T follicular helper cell (primary cell): ENCODE results near the gene ASCC2.
"Not testable (repeated sequence)": the region's sequence is repeated elsewhere in the genome, so short reads cannot be mapped to it uniquely, and the experiment has no call there.

Experiments
- DNase-seq: peaks from one replicate; pipeline ENCODE4 v3.0.0-alpha.2; 2020; ENCODE audit warnings: low read depth

The ASCC2 gene

GRCh38 chr22:29856496-29856895 is 18.4 kb upstream of the ASCC2 start:
- DNase-seq = no peak

- DNase-seq = no peak
Observed at GRCh38 chr22:29855611-29856181, 17.6 kb upstream of the ASCC2 start.

GRCh38 chr22:29854432-29854831 is 16.4 kb upstream of the ASCC2 start:
- DNase-seq = no peak

GRCh38 chr22:29848111-29848510 is 10.0 kb upstream of the ASCC2 start:
- no peak for DNase-seq

DNA sequence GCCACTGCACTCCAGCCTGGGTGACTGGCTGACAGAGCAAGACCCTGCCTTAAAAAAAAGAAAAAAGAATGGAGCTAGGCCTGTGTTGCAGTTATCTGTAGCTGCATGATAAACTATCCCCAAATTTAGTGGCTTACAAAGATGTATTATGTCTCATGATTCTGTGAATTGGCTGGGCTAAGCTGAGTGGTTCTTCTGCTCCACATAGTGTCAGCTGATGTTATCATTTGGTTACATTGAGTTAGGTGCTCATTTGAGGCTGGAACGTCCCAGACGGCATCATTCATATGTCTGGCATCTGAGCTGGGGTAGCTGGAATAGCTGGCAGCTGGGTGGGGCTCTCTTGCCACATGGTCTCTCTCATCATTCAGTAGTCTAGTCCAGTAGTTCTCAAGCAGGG is 8.2 kb upstream of the ASCC2 start:
- DNase-seq = no peak

GRCh38 chr22:29842740-29843139 is 4.7 kb upstream of the ASCC2 start:
- DNase-seq = no peak

DNA sequence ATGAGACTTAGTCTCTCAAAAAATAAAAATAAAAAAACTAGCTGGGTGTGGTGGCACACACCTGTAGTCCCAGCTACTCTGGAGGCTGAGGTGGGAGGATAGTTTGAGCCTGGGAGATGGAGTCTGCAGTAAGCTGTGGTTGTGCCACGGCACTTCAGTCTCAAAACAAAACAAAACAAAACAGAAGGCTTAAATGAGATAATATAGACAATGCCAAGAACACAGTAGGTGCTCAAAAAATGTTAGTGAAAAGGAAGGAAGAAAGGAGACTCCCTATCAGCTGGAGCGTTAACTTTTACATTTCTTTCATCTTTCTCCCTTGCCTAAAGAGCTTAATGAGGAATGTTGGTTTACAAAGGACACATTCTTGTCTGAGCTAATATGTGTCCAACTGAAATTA is 4.1 kb upstream of the ASCC2 start:
- DNase-seq = no peak

DNA sequence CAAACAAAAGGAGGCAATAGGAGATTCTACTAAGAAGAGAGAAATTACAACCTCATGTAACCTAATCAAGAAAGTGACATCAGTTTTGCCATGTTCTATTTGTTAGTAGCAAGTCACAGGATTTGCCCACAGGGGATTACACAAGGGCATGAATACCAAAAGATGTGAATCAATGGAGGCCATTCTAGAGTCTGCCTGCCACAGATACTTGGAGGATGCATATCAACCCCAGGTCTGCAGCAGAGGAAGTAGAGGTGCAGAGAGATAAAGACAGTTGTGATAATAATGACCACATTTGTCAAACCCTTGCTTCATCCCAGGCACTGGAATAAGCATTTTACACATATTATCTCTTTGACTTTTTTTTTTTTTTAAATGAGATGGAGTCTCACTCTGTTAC is 2.4 kb upstream of the ASCC2 start:
- DNase-seq = no peak

GRCh38 chr22:29839039-29839438 is 965 bp upstream of the ASCC2 start:
- no peak for DNase-seq

DNA sequence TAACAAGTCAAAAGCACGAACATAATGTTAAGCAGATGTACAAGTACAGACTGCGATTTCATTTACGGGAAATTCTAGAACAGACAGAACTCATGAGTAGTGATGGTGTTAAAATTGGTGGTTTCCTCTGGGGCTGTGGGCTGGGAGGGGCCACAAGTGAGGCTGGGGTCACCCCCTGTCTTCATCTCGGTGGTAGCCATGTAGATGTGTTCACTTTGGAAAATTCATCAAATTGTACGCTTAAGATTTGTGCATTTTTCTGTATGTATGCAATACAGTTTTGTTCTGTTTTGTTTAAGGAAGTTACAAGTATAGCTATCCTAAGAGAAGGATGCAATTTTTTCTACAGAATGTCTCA is 504 bp upstream of the ASCC2 start:
- DNase-seq = no peak

GRCh38 chr22:29836791-29837370 is 1.2 kb downstream of the ASCC2 start:
- not testable (repeated sequence) for DNase-seq

DNA sequence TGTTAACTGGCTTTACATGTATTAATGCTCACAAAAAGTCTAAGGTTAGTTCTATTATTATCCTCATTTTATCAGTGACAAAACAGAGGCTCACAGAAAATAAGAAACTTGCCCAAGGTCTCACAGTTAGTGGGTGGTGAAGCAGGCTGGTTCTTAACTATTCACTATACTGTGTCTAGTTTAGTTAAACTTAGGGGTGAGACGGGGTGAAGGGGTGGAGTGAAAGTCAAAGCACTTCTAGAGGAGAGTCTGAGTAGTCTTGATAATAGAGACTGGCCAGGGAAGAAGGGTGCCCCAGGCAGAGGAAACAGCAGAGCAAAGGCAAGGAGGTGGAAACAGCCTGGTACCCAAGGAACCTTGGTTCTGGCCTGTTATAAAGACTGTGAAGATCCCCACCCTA is 4.0 kb downstream of the ASCC2 start:
- no peak for DNase-seq

GRCh38 chr22:29833392-29833965 is 4.6 kb downstream of the ASCC2 start:
- no peak for DNase-seq

DNA sequence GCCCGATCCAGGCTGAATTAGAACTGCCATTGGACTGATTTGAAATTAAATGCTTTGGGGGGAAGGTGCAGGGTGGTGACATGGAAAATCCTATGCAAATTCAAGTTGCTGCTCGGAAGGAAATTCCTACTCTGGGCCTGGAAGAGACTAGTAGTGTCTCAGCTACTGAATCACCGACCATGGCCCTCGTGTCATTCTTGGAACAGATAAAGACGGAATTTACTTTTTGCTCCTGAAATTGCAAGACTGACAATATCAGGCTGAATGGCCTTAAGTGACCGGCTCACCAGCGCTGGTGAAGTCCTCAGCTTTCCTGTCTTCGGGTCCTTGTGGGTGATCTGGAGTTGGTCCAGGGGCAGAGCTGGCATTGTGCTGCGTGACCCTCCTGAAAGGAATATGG is 6.1 kb downstream of the ASCC2 start:
- DNase-seq = no peak

- DNase-seq = no peak
Observed at GRCh38 chr22:29831186-29831921, 6.7 kb downstream of the ASCC2 start.

DNA sequence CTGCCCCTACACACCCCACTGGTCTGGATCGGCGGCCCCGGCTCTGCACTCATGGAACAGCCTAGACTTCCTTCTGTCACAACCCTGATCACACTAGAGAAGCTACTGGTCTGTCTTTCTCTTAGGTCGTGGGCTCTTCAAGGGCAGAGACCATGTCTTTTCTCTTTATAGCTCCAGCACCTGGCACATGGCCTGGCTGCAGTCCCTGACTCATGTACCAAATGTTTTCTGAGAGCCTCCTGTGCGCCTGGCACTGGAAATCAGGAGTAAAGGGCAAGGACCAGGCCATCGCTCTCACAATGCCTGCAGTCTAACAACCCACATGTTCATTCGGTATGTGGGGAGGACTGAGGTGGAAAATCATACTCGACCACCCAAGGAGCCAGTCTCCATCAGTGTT is 7.5 kb downstream of the ASCC2 start:
- DNase-seq = no peak

DNA sequence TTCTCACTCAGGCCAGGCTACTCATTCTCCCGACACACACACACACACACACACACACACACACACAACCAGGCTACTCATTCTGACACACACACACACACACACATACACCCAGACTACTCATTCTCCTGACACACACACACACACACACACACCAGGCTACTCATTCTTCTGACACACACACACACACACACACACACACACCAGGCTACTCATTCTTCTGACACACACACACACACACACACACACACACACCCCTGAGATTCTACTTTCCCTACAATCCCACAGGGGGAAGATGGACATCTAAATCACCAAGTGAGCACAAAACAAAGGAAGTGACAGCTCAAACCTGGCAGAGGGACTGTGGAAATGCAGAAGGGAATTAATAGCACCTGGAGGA is 10.3 kb downstream of the ASCC2 start:
- DNase-seq = not testable (repeated sequence)

- DNase-seq = no peak
Observed at GRCh38 chr22:29827091-29827490, 11.0 kb downstream of the ASCC2 start.

DNA sequence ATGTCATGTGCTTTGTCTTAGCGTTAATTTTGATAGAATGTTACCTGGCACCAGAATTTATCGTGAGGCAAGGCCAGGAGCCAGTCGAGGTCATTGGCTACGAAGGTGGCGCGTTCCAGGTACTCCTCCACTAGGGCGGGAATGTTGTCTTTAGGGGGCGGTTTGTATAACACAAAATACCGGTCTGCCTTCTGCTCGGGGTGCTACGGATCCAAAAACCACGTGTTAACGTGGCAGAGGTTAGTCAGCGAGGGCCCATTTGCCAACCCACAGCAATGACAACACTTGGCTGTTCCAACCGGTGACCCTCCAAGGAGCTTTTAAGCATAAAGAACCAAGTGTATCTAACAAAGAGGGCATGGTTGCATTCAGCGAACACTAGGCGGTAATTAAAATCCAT is 12.5 kb downstream of the ASCC2 start:
- no peak for DNase-seq

GRCh38 chr22:29824677-29825076 is 13.4 kb downstream of the ASCC2 start:
- no peak for DNase-seq

GRCh38 chr22:29821291-29822016 is 16.6 kb downstream of the ASCC2 start:
- DNase-seq = no peak

DNA sequence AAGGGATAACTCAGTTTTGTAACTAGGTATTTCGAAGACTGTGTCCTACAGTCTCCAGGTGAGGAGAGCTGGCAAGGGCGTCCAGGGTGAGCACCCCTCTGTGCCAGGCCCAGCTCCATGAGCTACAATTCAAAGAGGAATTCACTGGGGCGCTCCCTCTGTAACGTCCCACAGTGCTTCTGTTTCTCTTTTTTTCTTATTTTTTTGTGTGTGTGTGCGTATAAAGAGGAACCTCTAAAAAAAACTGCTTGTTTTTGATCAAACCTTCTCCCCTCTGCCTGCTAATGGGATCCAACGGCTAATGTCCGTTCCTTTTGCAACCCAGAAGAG is 17.1 kb downstream of the ASCC2 start:
- no peak for DNase-seq

DNA sequence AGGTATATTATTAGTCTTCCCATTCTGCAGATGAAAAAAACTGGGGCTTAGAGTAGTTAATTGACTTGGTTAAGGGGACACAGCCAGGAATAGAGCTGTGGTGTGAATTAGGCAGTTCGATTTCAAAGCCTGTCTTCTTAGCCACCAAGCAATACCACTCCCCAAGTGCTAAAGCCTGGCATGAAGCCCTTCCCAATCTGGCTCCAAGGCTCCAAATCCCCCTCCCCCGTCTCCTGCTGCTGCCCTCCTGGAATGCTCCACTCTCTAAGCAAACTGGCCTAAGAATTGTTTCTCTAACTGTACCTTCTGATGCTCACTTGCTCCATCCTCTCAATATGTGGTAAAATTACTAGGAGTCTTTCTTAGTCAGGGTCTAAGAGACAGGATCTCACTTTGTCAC is 18.6 kb downstream of the ASCC2 start:
- no peak for DNase-seq
